K562 treated with DMSO at 1 percent for 48 hours (cell line): ENCODE measurements around the gene LIMK2. TPM values are rescaled to one million over a fixed set of nuclear protein-coding genes. Genes with fewer than 3 reads are reported as not detected.

Experiments
- total RNA-seq: library from RNA; unstranded; fragments of 300-600 nt; gene quantifications from 2 replicates; pipeline ENCODE4 v1.2.3, GENCODE V29; 2022; ENCODE audit warnings: low replicate concordance; ENCODE audit errors: extremely low read depth

Gene LIMK2
- total RNA-seq = not detected in 2 replicates

GRCh38 chr22:31211862-31212730 lies at the start of gene LIMK2:
TSS of gene LIMK2 (plus strand) at chr22:31212298. CDS start at chr22:31212409, 111 bp downstream.

GRCh38 chr22:31292236-31292989 lies 80.3 kb downstream of the LIMK2 start, which contains the start of gene PIK3IP1:
TSS of gene PIK3IP1 (minus strand) at chr22:31292488. CDS start at chr22:31292344, 144 bp downstream.

Other genes with a start within 250 kb of the LIMK2 start
- not detected in 2 replicates for gene MORC2, start 243.5 kb upstream of the LIMK2 start, total RNA-seq
- 79.9 TPM in 1 of 2 replicates, not detected in the other for gene TUG1, start 243.0 kb upstream of the LIMK2 start, total RNA-seq
- not detected in 2 replicates for gene SMTN, start 131.0 kb upstream of the LIMK2 start, total RNA-seq
- gene SELENOM, start 104.7 kb upstream of the LIMK2 start, total RNA-seq = not detected in 2 replicates
- gene INPP5J, start 89.3 kb upstream of the LIMK2 start, total RNA-seq = not detected in 2 replicates
- not detected in 2 replicates for gene PLA2G3, start 71.8 kb upstream of the LIMK2 start, total RNA-seq
- gene RNF185, start 52.1 kb upstream of the LIMK2 start, total RNA-seq = not detected in 2 replicates
- not detected in 2 replicates for gene PIK3IP1, start 80.2 kb downstream of the LIMK2 start, total RNA-seq
- not detected in 2 replicates for gene PATZ1, start 134.0 kb downstream of the LIMK2 start, total RNA-seq
- gene DRG1, start 187.3 kb downstream of the LIMK2 start, total RNA-seq = not detected in 2 replicates